ENCODE results near the gene DCLK1. TPM values are rescaled to one million over a fixed set of nuclear protein-coding genes. Genes with fewer than 3 reads are reported as not detected.

Gene DCLK1
- total and polyA plus RNA-seq, 10 of the 15 experiments (the other 5 are each of a cell fraction or from before 2014, with no cell fraction given), result not detected

GRCh38 chr13:36129539-36129938, 1.6 kb downstream of the DCLK1 start:
- H3K36me3 ChIP-seq (ENCODE audit: control insufficient read depth in 2 of 2, insufficient read depth in 2 of 2, low read length in 1 of 2), result no peaks in the 10 kb centered on the region
- CTCF ChIA-PET, result no interaction called here
- FAIRE-seq (no peak), ATAC-seq (no peak), DNase-seq (ENCODE audit: low read depth, low spot score) (no peak)
- SMC1A ChIA-PET (ENCODE audit: uncharacterized antibody, unreplicated experiment), result no interaction called here
- BruUV-seq (replicated peaks), result no TSS peak
- H3K27me3 ChIP-seq (replicated peaks in 1 of 2; ENCODE audit: control insufficient read depth in 2 of 2, insufficient read depth in 2 of 2, low read length in 1 of 2), result peaks cover 3% of the 10 kb centered on the region in 2 experiments; a peak in 2 of 4 replicates
- POLR2A ChIA-PET, result no interaction called here
- no peak overlapping the region for H3K4me2 ChIP-seq (ENCODE audit: control insufficient read depth, insufficient read depth)
- TF ChIP-seq SKIL (IDR thresholded peaks at IDR 0.05; ENCODE audit: low read depth, poor library complexity, severe bottlenecking) (no peak), GATAD2B (conservative IDR thresholded peaks at IDR 0.05; ENCODE audit: low read depth) (no peak), CBX3 (IDR thresholded peaks at IDR 0.05; ENCODE audit: borderline replicate concordance, low read depth) (no peak), CBFB (IDR thresholded peaks at IDR 0.05; ENCODE audit: low read depth) (no peak), IRF5 (IDR thresholded peaks at IDR 0.05; ENCODE audit: borderline replicate concordance) (no peak), KDM1A (IDR thresholded peaks at IDR 0.05; ENCODE audit: borderline replicate concordance) (no peak), PAX8 (IDR thresholded peaks at IDR 0.05) (no peak), NFXL1 (IDR thresholded peaks at IDR 0.05; ENCODE audit: borderline replicate concordance) (no peak)
- TF ChIP-seq, protein P1, sequence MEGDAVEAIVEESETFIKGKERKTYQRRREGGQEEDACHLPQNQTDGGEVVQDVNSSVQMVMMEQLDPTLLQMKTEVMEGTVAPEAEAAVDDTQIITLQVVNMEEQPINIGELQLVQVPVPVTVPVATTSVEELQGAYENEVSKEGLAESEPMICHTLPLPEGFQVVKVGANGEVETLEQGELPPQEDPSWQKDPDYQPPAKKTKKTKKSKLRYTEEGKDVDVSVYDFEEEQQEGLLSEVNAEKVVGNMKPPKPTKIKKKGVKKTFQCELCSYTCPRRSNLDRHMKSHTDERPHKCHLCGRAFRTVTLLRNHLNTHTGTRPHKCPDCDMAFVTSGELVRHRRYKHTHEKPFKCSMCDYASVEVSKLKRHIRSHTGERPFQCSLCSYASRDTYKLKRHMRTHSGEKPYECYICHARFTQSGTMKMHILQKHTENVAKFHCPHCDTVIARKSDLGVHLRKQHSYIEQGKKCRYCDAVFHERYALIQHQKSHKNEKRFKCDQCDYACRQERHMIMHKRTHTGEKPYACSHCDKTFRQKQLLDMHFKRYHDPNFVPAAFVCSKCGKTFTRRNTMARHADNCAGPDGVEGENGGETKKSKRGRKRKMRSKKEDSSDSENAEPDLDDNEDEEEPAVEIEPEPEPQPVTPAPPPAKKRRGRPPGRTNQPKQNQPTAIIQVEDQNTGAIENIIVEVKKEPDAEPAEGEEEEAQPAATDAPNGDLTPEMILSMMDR (IDR thresholded peaks at IDR 0.05 in 2 of 3, conservative IDR thresholded peaks at IDR 0.05 in 1 of 3; ENCODE audit: control insufficient read depth in 2 of 3, extremely low read depth in 1 of 3, insufficient read depth in 1 of 3, low read depth in 3 of 3, low read length in 3 of 3), result no peak
- H2AFZ ChIP-seq (ENCODE audit: control insufficient read depth, low read depth, low read length), result no peak overlapping the region
- no peaks in the 10 kb centered on the region for H3K4me1 ChIP-seq (ENCODE audit: control insufficient read depth, insufficient read depth, low read length)
- in situ Hi-C loops (cut with MboI), result no loop called here
- intact Hi-C loops (cut with micrococcal nuclease; ENCODE audit: unreplicated experiment), result no loop called here
- 1% methylated on average over 4 of the region's 4 CpGs for WGBS (ENCODE audit: insufficient coverage, insufficient replicate concordance, low lambda C conversion rate, missing lambda C conversion rate)
- no peak overlapping the region for H3K27ac ChIP-seq (ENCODE audit: control insufficient read depth, insufficient read depth)
- H4K20me1 ChIP-seq (ENCODE audit: control insufficient read depth, insufficient read depth), result no peaks in the 10 kb centered on the region
- H3K9me3 ChIP-seq (replicated peaks; ENCODE audit: control insufficient read depth, insufficient read depth, low read length), result no peaks in the 10 kb centered on the region
- RAD21 ChIA-PET (ENCODE audit: unreplicated experiment), result no interaction called here
- H3K4me3 ChIP-seq, result no peak overlapping the region
- no peaks in the 10 kb centered on the region for H3K79me2 ChIP-seq (ENCODE audit: control insufficient read depth, insufficient read depth, low read length)
- no peak overlapping the region for H3K9ac ChIP-seq (ENCODE audit: control insufficient read depth, insufficient read depth, low read length)
